Measurements from ENCODE around the gene IFI27L1.
A peak's percentile ranks its signal among the peaks of the same experiment; 100 is the strongest.

IFI27L1 gene

GRCh38 chr14:94115631-94116030 lies 34.5 kb downstream of the IFI27L1 start:
- DNase-seq, result no peak

GRCh38 chr14:94116701-94117100 lies 35.6 kb downstream of the IFI27L1 start:
- no peak for DNase-seq

GRCh38 chr14:94117856-94118255 lies 36.7 kb downstream of the IFI27L1 start:
- no peak for DNase-seq

GRCh38 chr14:94119071-94119470 lies 38.0 kb downstream of the IFI27L1 start:
- DNase-seq, result no peak

GRCh38 chr14:94120667-94121340 lies 39.7 kb downstream of the IFI27L1 start:
- DNase-seq, result no peak

GRCh38 chr14:94121485-94121884 lies 40.4 kb downstream of the IFI27L1 start:
- DNase-seq, result no peak

GRCh38 chr14:94122438-94122837 lies 41.3 kb downstream of the IFI27L1 start:
- DNase-seq, result no peak

GRCh38 chr14:94123296-94123695 lies 42.2 kb downstream of the IFI27L1 start:
- DNase-seq, result no peak

GRCh38 chr14:94123868-94124267 lies 42.8 kb downstream of the IFI27L1 start:
- DNase-seq, result no peak

- no peak for DNase-seq
Measured at GRCh38 chr14:94124582-94125377, 43.7 kb downstream of the IFI27L1 start.

- DNase-seq, result no peak
Measured at GRCh38 chr14:94125659-94126418, 44.7 kb downstream of the IFI27L1 start.

- DNase-seq, result no peak
Measured at GRCh38 chr14:94126419-94126677, 45.2 kb downstream of the IFI27L1 start.

- DNase-seq, result no peak
Measured at GRCh38 chr14:94126800-94127199, 45.7 kb downstream of the IFI27L1 start.

GRCh38 chr14:94127330-94127729 lies 46.2 kb downstream of the IFI27L1 start:
- no peak for DNase-seq

GRCh38 chr14:94128216-94128839 lies 47.2 kb downstream of the IFI27L1 start:
- no peak for DNase-seq

- peak; percentile 2 for DNase-seq
Measured at GRCh38 chr14:94129111-94129757, 48.1 kb downstream of the IFI27L1 start, which contains the start of gene IFI27L2. Gene IFI27L2 (minus strand): TSS chr14:94129604. CDS start chr14:94129564, 40 bp downstream.

- no peak for DNase-seq
Measured at GRCh38 chr14:94129758-94130414, 48.8 kb downstream of the IFI27L1 start.

GRCh38 chr14:94132285-94132887 lies 51.3 kb downstream of the IFI27L1 start:
- no peak for DNase-seq

GRCh38 chr14:94135476-94135875 lies 54.4 kb downstream of the IFI27L1 start:
- DNase-seq, result no peak

- peak; percentile 23 for DNase-seq
Measured at GRCh38 chr14:94136575-94137331, 55.6 kb downstream of the IFI27L1 start.

- no peak for DNase-seq
Measured at GRCh38 chr14:94138251-94138650, 57.1 kb downstream of the IFI27L1 start.

All from GOT3 (cell line).